HCT116 (cell line): ENCODE results near the gene TRIM31. TPM values are rescaled to one million over a fixed set of nuclear protein-coding genes. Genes with fewer than 3 reads are reported as not detected.

ENCODE experiments used
- ATAC-seq: fragments of 200-7000 bp; cut with Tn5 transposase; 2 replicates; pipeline ENCODE4 v1.9.1; 2020; ENCODE audit warnings: mild to moderate bottlenecking, moderate library complexity
- BruUV-seq: library from RNA; stranded (reverse); fragments of 400-500 nt; replicated peaks from 2 replicates; lab custom pipeline; 2021; lab: Mats Ljungman, UMichigan
- CTCF ChIA-PET: fragments of 300-600 bp; sonication (Branson Sonifier 250); formaldehyde crosslinking; loops from one replicate; lab custom pipeline; 2021; ENCODE audit warnings: antibody characterized with exemption; lab: Charles Lee
- POLR2A ChIA-PET: fragments of 300-600, 350-600 bp; sonication (Branson Sonifier 250); formaldehyde crosslinking; loops from one replicate; lab custom pipeline; 2021; ENCODE audit warnings: antibody characterized with exemption; lab: Charles Lee
- RAD21 ChIA-PET, 2 experiments: fragments of 300-600 bp; sonication (Branson Sonifier 250); formaldehyde crosslinking; loops; one replicate each; lab custom pipeline; 2023; ENCODE audit warnings: low total read pairs in 2 of 2; ENCODE audit not compliant: uncharacterized antibody in 2 of 2, unreplicated experiment in 2 of 2, low non-redundant PET in 1 of 2; lab: Charles Lee
- DNase-seq: peaks from one replicate; pipeline ENCODE4 v3.0.0-alpha.2; 2010; ENCODE audit warnings: low read depth, low spot score
- H2AFZ ChIP-seq: fragments of 200-600 bp; shearing (Covaris generic), sonication (generic); 2 replicates; pipeline ENCODE4 v1.6.1; 2017; ENCODE audit warnings: low read depth, mixed run types, mixed read lengths, antibody characterized with exemption, low read length; ENCODE audit not compliant: poor library complexity, severe bottlenecking
- H3K27ac ChIP-seq: 2 replicates; pipeline ENCODE4 v1.5.1; 2012; ENCODE audit warnings: low read depth, low read length
- H3K27me3 ChIP-seq: fragments of 200-600 bp; sonication (generic); 2 replicates; pipeline ENCODE4 v1.6.1; 2016; ENCODE audit warnings: mixed run types, low read length, mixed read lengths; ENCODE audit not compliant: insufficient read depth
- H3K36me3 ChIP-seq, 2 experiments: fragments of 200-500 bp in 1 of 2; fragments of 200-600 bp in 1 of 2; sonication (Bioruptor generic) in 1 of 2; sonication (generic) in 1 of 2; 2 replicates each; pipeline versions ENCODE4 v1.5.1 to v1.6.1; 2014 to 2016; ENCODE audit warnings: low read length in 2 of 2, inconsistent platforms in 1 of 2, mixed read lengths in 1 of 2, mixed run types in 1 of 2; ENCODE audit not compliant: insufficient read depth in 2 of 2, control insufficient read depth in 1 of 2
- H3K4me1 ChIP-seq, 2 experiments: fragments of 200-600 bp in 1 of 2; sonication (generic) in 1 of 2; 2 replicates each; pipeline versions ENCODE4 v1.5.1 to v1.6.1; 2012 to 2017; ENCODE audit warnings: low read length in 2 of 2, inconsistent platforms in 1 of 2, mild to moderate bottlenecking in 1 of 2, mixed read lengths in 1 of 2, mixed run types in 1 of 2, moderate library complexity in 1 of 2; ENCODE audit not compliant: insufficient read depth in 2 of 2, control insufficient read depth in 1 of 2
- H3K4me2 ChIP-seq: fragments of 200-600 bp; sonication (generic); 2 replicates; pipeline ENCODE4 v1.6.1; 2017; ENCODE audit warnings: mixed run types, low read length, mixed read lengths
- H3K4me3 ChIP-seq, 2 experiments: fragments of 200-600 bp in 1 of 2; sonication (generic) in 1 of 2; replicated peaks in 1 of 2; 2 replicates each; pipeline ENCODE4 v1.5.1; 2011 to 2016; ENCODE audit warnings: low read length in 2 of 2, control low read depth in 1 of 2, low read depth in 1 of 2, mild to moderate bottlenecking in 1 of 2, mixed read lengths in 1 of 2, mixed run types in 1 of 2
- H3K79me2 ChIP-seq: fragments of 200-600 bp; sonication (generic); 2 replicates; pipeline ENCODE4 v1.6.1; 2017; ENCODE audit warnings: mild to moderate bottlenecking, mixed run types, low read length, moderate library complexity, mixed read lengths; ENCODE audit not compliant: insufficient read depth
- H3K9ac ChIP-seq: fragments of 200-600 bp; sonication (generic); 2 replicates; pipeline ENCODE4 v1.6.1; 2016; ENCODE audit warnings: low read length, mixed read lengths
- H3K9me2 ChIP-seq: fragments of 200-600 bp; sonication (generic), shearing (Covaris generic); 2 replicates; pipeline ENCODE4 v1.6.1; 2017; ENCODE audit warnings: mixed run types, mild to moderate bottlenecking, moderate library complexity; ENCODE audit not compliant: insufficient read depth
- H3K9me3 ChIP-seq, 2 experiments: fragments of 200-500 bp in 1 of 2; fragments of 200-600 bp in 1 of 2; sonication (Bioruptor generic) in 1 of 2; sonication (generic) in 1 of 2; 2 replicates each; pipeline ENCODE4 v1.6.1; 2014 to 2017; ENCODE audit warnings: low read length in 2 of 2, mixed read lengths in 2 of 2, inconsistent platforms in 1 of 2, low read depth in 1 of 2, mild to moderate bottlenecking in 1 of 2, mixed run types in 1 of 2, moderate library complexity in 1 of 2; ENCODE audit not compliant: control insufficient read depth in 1 of 2, insufficient read depth in 1 of 2
- H4K20me1 ChIP-seq: fragments of 200-600 bp; sonication (generic), shearing (Covaris generic); 2 replicates; pipeline ENCODE4 v1.6.1; 2017; ENCODE audit warnings: mixed run types, mild to moderate bottlenecking, moderate library complexity; ENCODE audit not compliant: insufficient read depth
- CBX3 ChIP-seq: IDR thresholded peaks from 2 replicates; pipeline ENCODE4 v1.6.1; 2012; ENCODE audit warnings: low read depth
- CEBPB ChIP-seq: IDR thresholded peaks from 2 replicates; pipeline ENCODE4 v1.6.1; 2012; ENCODE audit warnings: low read depth
- EGR1 ChIP-seq: IDR thresholded peaks from 2 replicates; pipeline ENCODE4 v1.6.1; 2012; ENCODE audit warnings: low read depth
- ELF1 ChIP-seq: IDR thresholded peaks from 2 replicates; pipeline ENCODE4 v1.6.1; 2012; ENCODE audit warnings: low read depth, borderline replicate concordance
- EZH2 ChIP-seq: fragments of 200-600 bp; sonication (generic); IDR thresholded peaks from 2 replicates; pipeline ENCODE4 v1.6.1; 2017; ENCODE audit warnings: antibody characterized with exemption, mixed run types
- EZH2phosphoT487 ChIP-seq: fragments of 200-600 bp; IDR thresholded peaks from 2 replicates; pipeline ENCODE4 v1.6.1; 2018; ENCODE audit warnings: antibody characterized with exemption, borderline replicate concordance
- FOSL1 ChIP-seq: IDR thresholded peaks from 2 replicates; pipeline ENCODE4 v1.6.1; 2012; ENCODE audit warnings: low read depth
- JUND ChIP-seq: IDR thresholded peaks from 2 replicates; pipeline ENCODE4 v1.6.1; 2012
- POLR2A ChIP-seq: IDR thresholded peaks from 2 replicates; pipeline ENCODE4 v1.7.0; 2011; ENCODE audit warnings: borderline replicate concordance; ENCODE audit not compliant: insufficient read depth, insufficient read length; ENCODE audit errors: extremely low read depth
- POLR2AphosphoS5 ChIP-seq: IDR thresholded peaks from 2 replicates; pipeline ENCODE4 v1.6.1; 2011; ENCODE audit warnings: mild to moderate bottlenecking, low read depth, low read length, moderate library complexity
- RAD21 ChIP-seq: IDR thresholded peaks from 2 replicates; pipeline ENCODE4 v1.6.1; 2012; ENCODE audit warnings: low read depth, mild to moderate bottlenecking
- SIN3A ChIP-seq: IDR thresholded peaks from 2 replicates; pipeline ENCODE4 v1.6.1; 2012; ENCODE audit warnings: low read depth
- SP1 ChIP-seq: IDR thresholded peaks from 2 replicates; pipeline ENCODE4 v1.6.1; 2012; ENCODE audit warnings: low read depth
- SRF ChIP-seq: IDR thresholded peaks from 2 replicates; pipeline ENCODE4 v1.6.1; 2012; ENCODE audit warnings: low read depth
- TCF7L2 ChIP-seq: IDR thresholded peaks from 2 replicates; pipeline ENCODE4 v1.7.0; 2011; ENCODE audit warnings: borderline replicate concordance, inconsistent platforms; ENCODE audit not compliant: insufficient read depth, insufficient read length; ENCODE audit errors: extremely low read depth
- YY1 ChIP-seq: IDR thresholded peaks from 2 replicates; pipeline ENCODE4 v1.6.1; 2011; ENCODE audit warnings: low read length, low read depth, moderate library complexity, mild to moderate bottlenecking; ENCODE audit not compliant: insufficient replicate concordance; ENCODE audit errors: extremely low read depth
- ZFX ChIP-seq: fragments of 450-650 bp; IDR thresholded peaks from 2 replicates; pipeline ENCODE4 v1.6.1; 2017
- ZNF274 ChIP-seq: fragments of 200-500 bp; sonication (Bioruptor generic); IDR thresholded peaks from 2 replicates; pipeline ENCODE4 v1.6.1; 2014; ENCODE audit warnings: mild to moderate bottlenecking, low read depth, low read length, inconsistent platforms
- intact Hi-C: fragments of 100-400 bp; cut with micrococcal nuclease; formaldehyde crosslinking; loops from 2 replicates; pipeline ENCODE4 v1.10.0; 2022
- total RNA-seq: library from RNA; stranded (reverse); gene quantifications from one replicate; pipeline ENCODE4 v1.2.1, GENCODE V29; 2021; ENCODE audit not compliant: unreplicated experiment
- TF ChIP-seq, protein P1 (sequence below): IDR thresholded peaks from 2 replicates; pipeline ENCODE4 v1.6.1; 2012; ENCODE audit warnings: low read depth
- TF ChIP-seq, protein P2 (sequence below): IDR thresholded peaks from 2 replicates; pipeline ENCODE4 v1.6.1; 2012
- TF ChIP-seq, protein P3 (sequence below): IDR thresholded peaks from 2 replicates; pipeline ENCODE4 v1.6.1; 2011; ENCODE audit warnings: mild to moderate bottlenecking, low read length, moderate library complexity; ENCODE audit not compliant: insufficient replicate concordance; ENCODE audit errors: extremely low read depth
- TF ChIP-seq, protein P4 (sequence below): IDR thresholded peaks from 2 replicates; pipeline ENCODE4 v1.6.1; 2012

The TRIM31 gene
- total RNA-seq, 1 experiment from 2014 or later: not detected

DNA sequence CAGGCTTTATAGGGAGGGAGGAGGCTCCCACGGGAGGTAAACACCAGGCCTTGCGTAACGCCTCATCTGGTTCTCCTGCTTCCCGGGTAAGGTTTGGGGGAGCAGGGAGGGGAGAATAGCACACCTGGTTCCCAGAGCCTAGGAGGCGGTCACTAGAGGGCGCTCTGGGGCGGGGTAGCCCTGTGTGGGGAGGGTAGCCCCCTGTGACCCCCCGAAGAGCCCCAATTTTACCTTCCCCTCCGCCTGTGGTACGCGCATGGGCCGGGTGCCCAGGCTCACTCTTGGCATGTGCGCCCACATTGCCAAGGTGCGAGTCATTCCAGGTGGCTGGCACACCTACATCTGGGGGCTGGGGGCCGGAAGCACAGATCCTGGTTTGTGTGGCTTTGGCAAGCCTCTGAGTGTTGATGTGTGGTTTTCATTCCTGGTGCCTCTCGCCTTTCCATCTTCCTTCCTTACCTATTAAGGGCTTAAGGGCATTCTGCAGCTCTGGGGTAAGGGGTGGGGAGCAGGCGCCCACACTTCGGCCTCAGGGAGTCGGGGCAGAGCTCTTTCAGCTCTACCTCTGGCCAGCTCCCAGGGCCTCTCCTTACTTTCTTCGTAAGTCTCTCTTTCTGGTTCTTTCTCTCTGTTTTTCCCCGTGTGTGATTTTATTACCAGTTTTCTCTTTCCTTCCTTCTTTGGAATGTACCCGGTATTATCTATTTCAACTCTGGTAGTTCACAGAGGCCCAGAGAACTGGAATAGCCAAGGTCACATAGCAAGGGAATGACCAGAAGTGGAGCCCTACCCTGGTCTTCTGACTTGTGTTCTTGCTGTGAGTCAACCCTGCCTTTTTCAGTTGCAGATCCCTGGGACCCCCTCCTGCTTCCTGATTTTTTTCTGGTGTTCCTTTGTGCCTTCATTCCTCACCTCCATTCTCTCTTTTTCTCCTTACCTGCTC lies 36.8 kb downstream of the TRIM31 start:
- ChIA-PET RAD21 (no interaction called here), POLR2A (interaction anchor here (0.6 kb wide), 1 partner anchor 730 kb away, joined by 4 read pairs; no protein-coding TSS in a partner anchor), CTCF (interaction anchor here (1.0 kb wide), 1 partner anchor 11 kb away, joined by 3 read pairs; no protein-coding TSS in a partner anchor)
- no peaks in the 10 kb centered on the region for H3K9me2 ChIP-seq
- H3K27me3 ChIP-seq: no peaks in the 10 kb centered on the region
- BruUV-seq: no TSS peak
- H4K20me1 ChIP-seq: no peaks in the 10 kb centered on the region
- H3K27ac ChIP-seq: peak overlapping the region; percentile 38; the same call in 1 of the 2 replicates
- H3K9ac ChIP-seq: peak overlapping the region; percentile 34
- no peaks in the 10 kb centered on the region for H3K36me3 ChIP-seq
- ATAC-seq (peak; percentile 79), DNase-seq (no peak)
- H3K4me3 ChIP-seq: peak overlapping the region in 1 of 2 experiments; percentile 24; a peak in 1 of 4 replicates
- peak overlapping the region; percentile 65 for H3K4me2 ChIP-seq
- intact Hi-C loops: no loop called here
- H2AFZ ChIP-seq: no peak overlapping the region
- no peaks in the 10 kb centered on the region for H3K9me3 ChIP-seq
- H3K4me1 ChIP-seq: peaks cover 11 to 19% of the 10 kb centered on the region in 2 experiments
- H3K79me2 ChIP-seq: no peaks in the 10 kb centered on the region
- TF ChIP-seq ZNF274 (no peak), TCF7L2 (peak; percentile 12), SP1 (peak; percentile 54), ZFX (no peak), EZH2phosphoT487 (no peak), POLR2AphosphoS5 (no peak), JUND (peak; percentile 66), CEBPB (peak; percentile 68), SRF (no peak), RAD21 (peak; percentile 45; the same call in 1 of the 2 replicates), SIN3A (no peak), FOSL1 (peak; percentile 75), POLR2A (no peak), CBX3 (no peak), YY1 (no peak), EZH2 (no peak), ELF1 (no peak), EGR1 (no peak)
- TF ChIP-seq, protein P1, sequence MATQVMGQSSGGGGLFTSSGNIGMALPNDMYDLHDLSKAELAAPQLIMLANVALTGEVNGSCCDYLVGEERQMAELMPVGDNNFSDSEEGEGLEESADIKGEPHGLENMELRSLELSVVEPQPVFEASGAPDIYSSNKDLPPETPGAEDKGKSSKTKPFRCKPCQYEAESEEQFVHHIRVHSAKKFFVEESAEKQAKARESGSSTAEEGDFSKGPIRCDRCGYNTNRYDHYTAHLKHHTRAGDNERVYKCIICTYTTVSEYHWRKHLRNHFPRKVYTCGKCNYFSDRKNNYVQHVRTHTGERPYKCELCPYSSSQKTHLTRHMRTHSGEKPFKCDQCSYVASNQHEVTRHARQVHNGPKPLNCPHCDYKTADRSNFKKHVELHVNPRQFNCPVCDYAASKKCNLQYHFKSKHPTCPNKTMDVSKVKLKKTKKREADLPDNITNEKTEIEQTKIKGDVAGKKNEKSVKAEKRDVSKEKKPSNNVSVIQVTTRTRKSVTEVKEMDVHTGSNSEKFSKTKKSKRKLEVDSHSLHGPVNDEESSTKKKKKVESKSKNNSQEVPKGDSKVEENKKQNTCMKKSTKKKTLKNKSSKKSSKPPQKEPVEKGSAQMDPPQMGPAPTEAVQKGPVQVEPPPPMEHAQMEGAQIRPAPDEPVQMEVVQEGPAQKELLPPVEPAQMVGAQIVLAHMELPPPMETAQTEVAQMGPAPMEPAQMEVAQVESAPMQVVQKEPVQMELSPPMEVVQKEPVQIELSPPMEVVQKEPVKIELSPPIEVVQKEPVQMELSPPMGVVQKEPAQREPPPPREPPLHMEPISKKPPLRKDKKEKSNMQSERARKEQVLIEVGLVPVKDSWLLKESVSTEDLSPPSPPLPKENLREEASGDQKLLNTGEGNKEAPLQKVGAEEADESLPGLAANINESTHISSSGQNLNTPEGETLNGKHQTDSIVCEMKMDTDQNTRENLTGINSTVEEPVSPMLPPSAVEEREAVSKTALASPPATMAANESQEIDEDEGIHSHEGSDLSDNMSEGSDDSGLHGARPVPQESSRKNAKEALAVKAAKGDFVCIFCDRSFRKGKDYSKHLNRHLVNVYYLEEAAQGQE: no peak
- TF ChIP-seq, protein P2, sequence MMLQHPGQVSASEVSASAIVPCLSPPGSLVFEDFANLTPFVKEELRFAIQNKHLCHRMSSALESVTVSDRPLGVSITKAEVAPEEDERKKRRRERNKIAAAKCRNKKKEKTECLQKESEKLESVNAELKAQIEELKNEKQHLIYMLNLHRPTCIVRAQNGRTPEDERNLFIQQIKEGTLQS: no peak
- TF ChIP-seq, protein P3, sequence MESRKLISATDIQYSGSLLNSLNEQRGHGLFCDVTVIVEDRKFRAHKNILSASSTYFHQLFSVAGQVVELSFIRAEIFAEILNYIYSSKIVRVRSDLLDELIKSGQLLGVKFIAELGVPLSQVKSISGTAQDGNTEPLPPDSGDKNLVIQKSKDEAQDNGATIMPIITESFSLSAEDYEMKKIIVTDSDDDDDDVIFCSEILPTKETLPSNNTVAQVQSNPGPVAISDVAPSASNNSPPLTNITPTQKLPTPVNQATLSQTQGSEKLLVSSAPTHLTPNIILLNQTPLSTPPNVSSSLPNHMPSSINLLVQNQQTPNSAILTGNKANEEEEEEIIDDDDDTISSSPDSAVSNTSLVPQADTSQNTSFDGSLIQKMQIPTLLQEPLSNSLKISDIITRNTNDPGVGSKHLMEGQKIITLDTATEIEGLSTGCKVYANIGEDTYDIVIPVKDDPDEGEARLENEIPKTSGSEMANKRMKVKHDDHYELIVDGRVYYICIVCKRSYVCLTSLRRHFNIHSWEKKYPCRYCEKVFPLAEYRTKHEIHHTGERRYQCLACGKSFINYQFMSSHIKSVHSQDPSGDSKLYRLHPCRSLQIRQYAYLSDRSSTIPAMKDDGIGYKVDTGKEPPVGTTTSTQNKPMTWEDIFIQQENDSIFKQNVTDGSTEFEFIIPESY: no peak
- TF ChIP-seq, protein P4, sequence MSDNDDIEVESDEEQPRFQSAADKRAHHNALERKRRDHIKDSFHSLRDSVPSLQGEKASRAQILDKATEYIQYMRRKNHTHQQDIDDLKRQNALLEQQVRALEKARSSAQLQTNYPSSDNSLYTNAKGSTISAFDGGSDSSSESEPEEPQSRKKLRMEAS: no peak
